Activated CD4-positive, alpha-beta T cell treated with anti-CD3 and anti-CD28 coated beads, Interleukin-2, amount 50 U/mL, for 48 hours (primary cell): ENCODE data around the gene BACH2.
A peak's percentile ranks its signal among the peaks of the same experiment; 100 is the strongest.
"Not testable (repeated sequence)": the region's sequence is repeated elsewhere in the genome, so short reads cannot be mapped to it uniquely, and the experiment has no call there.

Experiments
- DNase-seq, 2 experiments: peaks; one replicate each; pipeline ENCODE4 v3.0.0-alpha.2; 2020

Gene BACH2

DNA sequence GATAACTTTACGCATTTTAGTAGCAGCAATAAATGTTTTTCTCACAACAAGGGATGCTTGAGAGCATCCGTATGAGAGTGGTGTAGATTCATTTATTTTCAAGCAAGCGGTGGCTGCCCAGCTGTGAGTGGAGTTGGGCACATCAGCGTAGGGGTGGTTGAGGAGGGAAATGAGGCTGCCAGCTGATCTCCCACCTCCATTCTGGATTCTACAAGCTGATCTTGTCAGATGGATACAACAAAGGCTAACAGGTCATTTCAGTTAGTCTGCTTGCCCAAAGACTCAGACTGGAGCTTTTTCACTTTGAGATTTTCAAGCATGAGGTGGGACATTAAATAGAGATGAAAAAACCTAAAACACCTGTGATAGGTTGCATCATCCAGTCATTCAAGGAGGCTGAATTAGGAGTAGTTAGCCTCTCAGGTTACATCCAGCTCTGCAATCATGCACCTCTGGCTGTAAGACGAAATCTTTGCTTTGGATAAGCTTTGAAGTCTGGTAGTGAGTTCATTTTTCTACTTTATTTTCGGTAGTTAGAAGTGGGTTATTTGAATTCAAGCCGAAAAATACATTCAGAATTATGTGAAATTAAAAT, 1.9 kb upstream of the BACH2 start:
- DNase-seq = no peak

DNA sequence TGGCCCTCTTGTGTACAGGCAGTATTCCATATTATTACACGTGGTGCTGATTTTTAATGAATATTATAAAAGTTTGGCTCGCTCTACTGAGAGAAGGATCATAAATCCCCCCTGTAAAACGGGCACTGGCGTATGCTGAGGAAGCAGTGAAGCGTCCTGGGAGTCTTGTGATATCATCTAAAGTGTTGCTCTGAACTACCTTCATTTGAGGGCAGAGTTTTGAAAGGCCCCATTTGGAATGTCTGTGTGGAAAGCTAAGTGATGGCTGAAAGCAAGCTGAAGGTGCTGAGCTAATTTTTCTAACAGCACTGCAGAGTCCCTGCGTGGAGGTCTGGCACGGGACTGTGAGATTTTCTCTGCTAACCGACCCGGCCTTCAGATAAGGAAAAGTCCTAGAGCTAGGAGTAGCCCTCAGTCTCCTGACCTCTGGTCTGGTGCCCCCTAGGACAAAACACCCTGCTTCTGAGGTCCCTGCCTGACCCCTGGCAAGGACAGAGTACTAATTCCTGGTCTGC, 1.3 kb upstream of the BACH2 start:
- DNase-seq = no peak

DNA sequence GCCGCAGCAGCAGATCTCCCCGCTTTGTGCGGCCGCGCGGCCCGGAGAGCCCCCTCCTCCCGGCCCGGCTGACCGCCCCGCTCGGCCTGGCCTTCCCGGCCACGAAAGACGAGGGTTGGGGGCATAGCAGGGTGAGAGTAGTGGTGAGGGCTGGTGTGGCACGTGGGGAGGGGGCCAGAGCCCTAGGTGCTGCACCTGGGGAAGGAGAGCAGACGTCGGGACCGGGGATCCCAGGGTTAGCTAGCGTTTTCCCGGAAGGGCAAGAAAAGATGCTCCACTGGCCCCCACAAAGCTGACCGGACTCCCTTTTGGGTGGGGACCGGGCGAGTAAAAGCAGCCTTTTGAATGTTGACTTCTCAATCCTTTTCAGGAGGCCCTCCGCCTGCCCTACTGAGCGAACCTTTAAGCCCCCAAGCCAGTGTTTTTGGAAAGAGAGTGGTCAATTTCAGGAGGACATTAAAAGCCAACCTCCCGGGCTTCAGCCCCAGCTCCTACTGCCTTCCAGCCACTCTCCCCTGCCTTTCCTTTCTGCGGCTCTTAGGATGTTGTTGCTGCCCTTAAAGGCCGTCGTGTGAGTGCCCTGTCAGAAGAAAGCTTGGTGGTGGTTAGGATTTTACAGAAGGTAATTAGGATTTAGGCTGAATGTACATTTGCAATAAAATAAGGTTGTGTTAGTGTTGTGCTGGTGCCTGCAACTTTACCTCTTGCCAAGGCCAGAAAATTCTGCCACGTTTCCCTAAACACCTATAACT, 648 bp upstream of the BACH2 start:
- DNase-seq = no peak

DNA sequence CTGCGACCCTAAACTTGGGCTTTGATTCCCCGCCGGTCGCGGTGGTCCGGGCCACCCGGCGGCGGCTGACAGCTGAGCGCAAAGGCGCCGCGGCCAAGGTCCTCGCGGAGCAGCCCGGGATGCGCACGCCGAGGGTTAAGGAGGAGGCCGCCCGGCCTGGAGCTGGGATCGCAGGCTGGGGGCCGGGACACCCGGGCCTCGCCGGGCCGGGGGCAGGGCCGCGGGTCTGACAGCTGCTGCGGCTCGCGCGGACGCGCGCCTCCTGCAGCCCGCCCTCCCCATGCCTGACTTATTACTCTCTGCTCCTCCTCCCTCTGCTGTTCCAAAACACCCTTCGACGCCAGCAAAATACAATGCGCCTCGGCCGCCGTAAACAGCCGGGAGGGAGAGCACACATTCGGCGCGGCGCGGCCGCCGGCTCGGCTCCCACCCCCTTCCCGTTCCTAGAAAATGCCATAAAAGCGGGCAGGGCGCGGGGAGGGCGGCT, 746 bp downstream of the BACH2 start:
- peak; percentile 63 to 73 for DNase-seq

DNA sequence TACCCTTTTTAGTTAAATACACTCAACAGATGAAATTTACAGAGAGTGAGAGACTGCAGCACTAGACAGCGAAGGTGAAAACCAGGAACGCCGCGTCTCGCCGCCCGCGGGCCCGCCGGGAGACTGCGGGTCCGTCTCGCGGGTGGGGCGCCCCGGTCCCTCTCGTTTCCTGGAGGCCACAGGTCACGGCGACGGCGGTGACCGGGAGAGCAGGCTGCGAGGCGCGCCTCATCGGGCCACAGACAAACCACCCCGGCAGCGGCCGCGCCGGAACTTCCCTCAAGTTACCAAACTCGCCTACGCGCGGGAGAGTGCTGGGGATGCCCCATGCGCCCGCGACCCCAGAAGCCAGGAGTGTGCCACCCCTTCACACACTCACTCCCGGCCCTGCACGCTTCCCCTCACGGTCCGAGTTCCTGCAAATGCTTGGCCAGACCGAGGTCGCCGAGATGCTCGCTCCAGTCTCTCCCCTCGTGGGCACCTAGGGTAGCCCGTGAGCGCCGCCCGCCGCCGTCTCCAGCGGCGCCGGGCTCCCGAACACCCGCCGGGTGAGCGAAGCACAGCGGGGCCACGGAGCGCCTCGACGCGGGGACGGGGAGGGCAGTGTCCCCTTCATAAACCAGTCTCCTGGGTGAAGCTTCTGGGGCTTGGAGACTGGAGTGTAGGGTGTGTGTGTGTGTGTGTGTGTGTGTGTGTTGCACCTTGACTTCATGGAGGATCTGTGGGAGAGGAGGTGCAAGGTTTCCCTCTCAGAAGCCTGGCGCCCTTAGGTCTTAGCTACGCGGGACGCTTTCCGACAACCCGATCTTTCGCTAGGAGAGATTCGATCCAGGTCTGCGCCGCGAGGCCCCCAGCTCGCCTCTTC, 1.4 kb downstream of the BACH2 start:
- peak; percentile 78 to 84 for DNase-seq

DNA sequence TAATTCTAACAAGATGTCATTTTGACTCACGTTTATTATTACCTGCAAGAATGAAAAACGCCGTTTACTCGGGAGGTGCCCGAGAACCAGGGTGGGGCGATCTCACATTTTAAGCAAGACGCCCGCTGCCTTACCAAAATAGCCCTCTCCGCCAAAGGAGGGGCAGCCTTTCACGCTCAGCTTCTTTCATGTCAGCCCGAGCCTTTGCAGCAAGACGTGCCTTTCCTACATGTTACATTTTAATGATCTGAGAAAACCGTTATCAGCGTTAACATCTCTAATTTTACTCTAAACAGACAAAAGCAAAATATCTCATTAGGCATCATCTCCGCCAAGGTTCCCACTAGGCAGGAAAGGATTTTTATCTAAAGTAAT, 2.0 kb downstream of the BACH2 start:
- DNase-seq = peak; percentile 41 to 53

DNA sequence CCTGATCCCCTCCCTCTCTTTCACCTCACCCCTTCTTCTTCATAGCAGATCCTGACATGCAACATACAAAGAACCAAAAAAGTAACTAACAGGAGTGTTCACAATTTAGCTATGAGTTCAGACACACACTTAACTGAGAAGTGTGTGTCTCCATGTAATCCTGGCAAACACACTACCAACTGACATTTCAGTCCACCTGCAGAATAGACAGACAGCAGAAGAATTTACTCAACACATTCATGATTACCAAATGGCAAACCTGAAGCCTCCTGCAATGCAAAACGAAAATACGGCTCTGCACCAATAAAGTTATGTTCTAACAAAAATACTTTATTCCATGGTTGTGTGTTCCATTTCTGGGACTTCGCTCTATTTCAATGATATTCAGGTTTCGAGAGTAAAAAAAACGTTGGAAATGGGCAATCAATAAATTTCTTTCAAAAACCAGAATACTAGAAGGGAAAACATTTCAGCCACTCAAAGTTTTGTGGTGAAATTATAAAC, 2.6 kb downstream of the BACH2 start:
- no peak for DNase-seq

DNA sequence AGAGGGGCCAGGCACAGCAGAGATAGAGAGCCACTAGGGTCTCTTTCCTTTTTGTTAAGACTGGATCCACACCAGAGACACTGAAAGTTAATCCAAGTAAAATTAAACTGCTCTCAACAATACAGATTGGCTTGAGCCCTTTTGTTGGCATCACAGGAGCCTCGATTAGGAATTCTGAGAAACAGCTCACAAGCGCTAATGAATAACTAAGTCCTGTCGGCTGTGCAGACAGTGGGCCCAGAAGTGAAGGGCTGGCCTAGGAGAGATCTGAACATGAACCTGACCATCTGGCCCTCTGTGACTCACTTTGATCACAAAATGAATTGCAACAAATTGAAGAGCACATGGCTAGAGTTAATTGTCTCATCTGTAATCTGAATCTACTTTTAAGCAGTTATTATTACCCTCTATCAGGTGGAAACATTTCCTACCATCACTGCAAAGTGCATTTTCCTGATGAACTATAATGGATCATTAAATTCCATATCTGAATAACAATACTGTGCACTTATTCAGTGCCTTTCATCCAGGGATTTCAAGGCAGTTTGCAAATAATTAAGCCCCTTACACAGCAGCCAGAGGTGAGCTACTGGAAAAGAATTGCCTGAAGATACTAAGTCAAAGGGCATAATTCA, 3.2 kb downstream of the BACH2 start:
- DNase-seq = no peak

DNA sequence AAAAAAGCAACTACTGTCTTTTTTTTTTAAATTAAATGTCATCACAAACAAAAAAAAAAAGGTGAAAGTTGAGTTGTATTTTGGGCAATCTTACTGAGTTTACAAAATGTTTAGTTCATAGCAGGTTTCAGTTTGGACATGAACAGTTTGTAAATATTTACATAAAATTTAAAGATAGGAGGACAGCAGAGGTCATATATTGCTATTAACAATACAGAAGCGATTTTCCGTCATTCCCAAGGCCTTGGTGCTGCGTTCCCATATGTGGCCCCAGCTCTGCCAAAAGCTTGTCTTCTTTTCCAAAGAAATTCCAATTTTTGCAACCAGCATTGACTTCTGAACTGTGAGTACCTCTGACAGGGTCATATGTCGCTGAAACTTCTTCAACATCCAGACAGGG, 5.1 kb downstream of the BACH2 start:
- no peak for DNase-seq

DNA sequence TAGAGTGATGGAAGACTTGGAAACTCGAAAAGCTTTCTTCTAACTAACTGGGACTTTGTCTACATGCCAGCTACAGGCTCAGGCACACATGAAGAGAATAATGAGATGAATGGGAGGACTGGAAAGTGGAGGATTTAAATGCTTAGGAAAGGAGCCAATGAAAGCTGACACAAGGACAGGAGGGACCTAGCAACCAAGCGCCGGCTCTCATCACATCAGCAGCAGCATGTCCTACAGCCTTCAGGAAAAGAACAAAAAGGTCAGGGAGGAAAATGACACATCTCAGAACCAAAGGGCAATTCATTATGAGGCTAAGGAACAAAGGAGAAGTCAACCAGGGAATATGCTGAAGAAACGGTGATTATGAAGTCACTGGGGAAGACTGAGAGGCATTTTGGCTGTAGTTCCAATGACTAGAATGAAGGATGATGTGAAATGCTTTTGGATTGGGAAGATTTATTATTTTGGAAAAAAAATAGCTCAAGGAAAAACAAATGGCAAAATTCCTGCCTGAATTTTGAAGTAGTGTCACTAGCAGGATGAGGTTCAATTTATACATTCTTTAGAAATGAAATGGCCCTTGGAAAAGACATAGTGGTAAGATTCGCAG, 5.7 kb downstream of the BACH2 start:
- no peak for DNase-seq

DNA sequence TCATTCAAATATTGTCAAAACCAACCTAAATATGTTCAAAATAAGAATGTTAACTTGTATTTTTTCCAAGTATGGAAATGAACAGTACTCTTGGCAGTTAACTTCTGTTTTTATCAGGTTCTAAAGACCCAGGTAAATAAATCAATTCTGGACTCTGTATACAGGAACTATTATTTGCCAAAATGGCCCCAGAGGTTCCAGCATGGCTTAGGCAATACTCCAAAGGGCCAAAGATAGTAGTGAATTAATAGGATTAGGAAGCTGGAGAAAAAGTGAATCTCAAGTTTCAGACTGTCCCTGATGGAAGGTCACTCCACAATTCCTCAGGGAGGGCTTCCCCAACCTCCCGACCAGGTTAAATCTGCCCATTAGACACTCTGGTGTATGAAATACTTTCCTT, 6.7 kb downstream of the BACH2 start:
- DNase-seq = no peak

DNA sequence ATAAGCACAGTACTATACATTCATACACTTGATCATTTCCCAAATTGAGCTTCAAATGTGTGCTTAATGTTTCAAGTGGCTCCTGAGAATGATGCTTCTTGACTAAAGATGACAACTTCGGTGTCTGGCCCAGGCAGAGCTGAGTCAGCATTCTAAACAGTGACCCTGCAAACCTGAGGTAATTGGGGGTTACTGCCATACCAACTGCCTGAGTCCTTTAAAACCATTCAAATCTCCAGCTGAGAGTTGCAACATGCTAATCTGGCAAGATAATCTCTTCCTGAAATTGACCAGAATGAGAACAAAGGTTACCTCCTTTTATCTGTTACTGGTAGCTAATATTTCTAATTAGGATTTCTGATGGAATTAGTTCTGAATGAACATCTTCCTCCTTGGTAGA, 8.2 kb downstream of the BACH2 start:
- no peak for DNase-seq

DNA sequence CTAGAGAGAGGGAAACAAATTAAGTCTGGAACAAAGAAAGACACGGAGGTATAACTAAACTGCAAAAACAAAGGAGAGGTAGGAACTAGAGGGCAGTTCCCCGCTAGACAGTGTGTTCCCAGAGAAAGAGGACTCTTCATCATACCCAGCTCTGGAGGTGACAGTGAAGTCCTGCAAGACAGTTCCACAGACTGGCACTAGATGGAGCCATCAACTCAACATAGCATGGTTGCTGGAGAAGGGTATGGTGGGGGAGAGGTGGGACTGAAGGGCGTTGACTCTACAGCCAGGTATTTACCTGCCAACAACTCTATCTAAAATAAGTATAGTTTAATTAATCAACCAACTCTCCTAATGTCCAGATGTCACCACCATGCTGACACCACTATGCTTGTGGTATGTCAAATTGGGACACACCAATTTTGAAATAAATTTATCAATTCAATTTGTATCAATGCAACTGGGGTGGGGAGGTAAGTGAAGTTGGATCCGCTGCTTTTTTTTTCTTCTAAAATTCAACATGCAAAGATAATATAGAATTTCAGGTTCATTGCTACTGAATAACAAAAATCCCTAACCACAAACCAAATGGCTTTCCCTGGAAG, 9.7 kb downstream of the BACH2 start:
- peak; percentile 78 to 84 for DNase-seq

DNA sequence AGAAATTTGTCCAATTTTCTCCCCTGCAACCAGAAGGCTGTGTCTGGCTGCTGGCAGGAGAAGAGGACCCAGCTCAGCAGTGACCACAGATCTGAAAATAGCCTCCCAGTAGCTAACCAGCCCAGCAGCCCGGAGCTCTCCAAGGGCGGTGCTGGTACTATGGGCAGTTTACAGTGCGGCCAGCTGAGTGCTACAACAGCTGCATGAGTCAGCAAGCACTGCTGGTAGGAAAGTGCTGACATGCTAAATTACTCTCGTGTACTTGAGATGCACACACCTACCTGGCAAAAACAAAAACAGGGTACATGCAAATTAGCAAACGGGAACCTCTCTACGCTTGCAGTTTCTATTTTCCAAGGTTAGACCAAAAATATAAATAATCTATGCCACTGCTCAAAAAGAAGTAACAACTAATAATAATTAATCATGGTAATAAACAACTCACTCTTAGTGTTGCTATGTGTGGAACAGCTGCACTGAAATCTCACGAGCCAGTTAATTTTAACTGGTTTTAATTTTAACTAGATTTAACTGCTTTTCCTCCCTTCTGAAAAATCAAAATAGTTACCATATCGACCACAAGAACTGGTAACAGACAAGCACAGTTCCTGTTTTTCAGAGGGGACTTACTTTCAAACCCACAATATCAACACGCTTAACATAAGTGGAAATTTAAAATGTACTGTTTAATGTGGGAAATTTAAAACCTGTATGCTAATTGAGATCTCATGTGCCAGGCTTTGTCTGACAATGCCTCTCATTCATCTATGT, 10.8 kb downstream of the BACH2 start:
- peak; percentile 49 to 59 for DNase-seq

DNA sequence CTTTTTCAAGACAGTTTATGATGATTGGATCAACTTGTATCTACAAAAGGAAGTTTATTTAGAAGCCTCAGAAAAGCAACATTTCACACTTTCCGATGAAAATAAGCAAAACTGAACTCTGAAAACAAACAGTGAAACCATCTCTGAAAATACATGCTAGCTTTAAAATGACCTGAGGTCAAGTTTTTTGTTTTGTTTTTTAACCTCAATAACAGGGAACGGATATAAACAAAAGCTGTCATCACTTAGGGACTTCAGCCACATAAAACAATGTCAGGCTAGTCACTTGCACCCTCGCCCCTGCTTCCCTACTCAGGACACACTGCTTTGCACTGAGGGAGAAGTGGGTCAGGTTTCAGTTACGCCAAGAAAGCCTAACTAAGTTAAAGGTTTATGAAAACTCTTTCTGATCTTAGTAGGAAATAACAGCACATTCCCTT, 11.6 kb downstream of the BACH2 start:
- peak in 1 of 2 experiments; percentile 42 for DNase-seq

DNA sequence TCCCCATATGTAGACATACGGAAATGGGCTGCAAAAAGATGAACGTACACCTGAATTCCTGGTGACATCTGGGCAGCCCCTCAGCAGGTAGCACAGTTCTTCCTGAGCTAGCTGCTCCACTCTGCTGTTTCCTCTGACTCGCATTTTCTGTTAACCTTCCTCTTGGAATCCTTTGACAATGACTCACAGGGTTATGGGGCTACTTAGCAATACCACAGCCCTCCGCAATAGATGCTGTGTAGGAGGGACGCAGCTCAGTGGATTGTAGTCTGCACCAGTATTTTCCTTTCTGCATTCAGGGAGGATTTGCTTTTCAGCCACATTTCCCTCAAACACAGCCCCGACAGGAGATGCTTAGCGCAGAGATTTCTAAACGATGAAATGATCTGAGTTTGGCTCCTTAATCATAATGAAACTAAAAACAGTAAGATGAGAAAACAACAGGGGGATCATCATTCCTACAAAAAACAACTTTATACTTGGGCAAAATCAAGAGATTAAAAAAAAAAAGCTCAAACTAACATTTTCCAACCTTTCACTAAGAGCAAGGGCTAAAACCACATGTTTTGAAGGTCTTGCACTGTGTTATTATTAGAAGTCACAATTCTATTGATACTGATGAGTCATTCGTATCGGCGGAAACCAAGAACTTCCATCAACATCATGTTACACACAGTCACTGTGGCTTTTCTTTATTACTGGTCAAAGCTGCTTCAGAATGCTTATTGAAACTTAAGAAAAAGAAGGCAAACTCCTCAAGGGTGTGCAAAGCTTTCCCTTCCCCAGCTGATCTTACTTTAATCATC, 12.2 kb downstream of the BACH2 start:
- DNase-seq = peak; percentile 47 to 69

DNA sequence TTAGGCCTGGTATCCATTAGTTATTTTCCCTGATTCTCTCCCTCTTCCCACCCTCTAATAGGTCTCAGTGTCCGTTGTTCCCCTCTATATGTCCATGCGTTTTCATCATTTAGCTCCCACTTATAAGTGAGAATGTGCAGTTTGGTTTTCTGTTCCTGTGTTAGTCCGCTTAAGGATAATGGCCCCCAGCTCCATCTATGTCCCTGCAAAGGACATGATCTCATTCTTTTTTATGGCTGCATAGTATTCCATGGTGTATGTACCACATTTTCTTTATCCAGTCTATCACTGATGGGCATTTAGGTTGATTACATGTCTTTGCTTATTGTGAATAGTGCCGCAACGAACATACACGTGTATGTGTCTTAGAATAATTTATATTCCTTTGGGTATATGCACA, 14.4 kb downstream of the BACH2 start:
- DNase-seq = not testable (repeated sequence)

DNA sequence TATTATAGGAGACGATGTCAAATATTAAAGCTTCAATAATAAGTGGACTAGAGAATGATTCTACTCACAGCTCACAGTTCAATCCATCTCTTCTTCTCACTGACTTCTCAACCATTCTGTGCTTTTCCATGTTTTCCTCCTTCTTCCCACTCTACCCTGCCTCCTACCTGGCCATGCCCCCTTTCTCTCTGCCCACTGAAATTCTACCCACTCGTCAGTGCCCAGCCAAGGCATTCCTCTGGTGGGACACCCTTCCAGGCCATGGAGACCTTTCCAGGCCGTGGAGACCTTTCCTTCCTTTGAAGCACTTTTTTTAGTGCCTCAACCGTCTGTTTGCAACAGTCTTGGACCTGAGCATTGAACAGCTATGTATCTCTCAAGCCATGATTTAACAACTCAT, 18.5 kb downstream of the BACH2 start:
- DNase-seq = no peak

DNA sequence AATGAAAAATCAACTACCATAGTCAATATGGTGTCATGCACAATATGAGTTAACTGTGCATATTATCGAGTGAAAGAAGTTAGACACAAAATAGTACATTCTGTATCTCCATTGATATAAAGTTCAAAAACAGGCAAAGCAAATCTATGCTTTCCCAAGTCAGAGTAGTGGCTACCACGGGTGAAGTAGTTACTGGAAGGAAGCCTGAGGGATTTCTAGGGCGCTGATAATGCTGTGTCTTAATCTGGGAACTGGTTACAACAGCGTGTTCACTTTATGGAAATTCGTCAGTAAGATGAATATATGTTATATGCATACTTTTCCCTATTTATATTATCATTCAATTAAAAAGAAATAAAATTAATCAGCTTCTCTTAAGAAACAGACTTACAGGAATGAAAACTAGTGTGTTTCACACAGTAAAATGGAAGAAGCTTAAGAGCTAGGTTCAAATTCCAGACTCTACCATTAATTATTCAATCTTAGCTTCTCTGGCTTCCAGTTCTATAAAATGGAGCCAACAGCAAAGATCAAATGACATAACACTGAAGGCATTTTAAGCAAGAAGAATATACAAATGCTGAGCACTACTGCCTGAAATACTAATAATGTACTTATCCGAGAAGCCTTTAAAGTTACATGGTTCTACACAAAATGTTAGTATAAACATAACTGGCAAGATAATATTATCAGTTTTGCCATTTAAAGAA, 19.2 kb downstream of the BACH2 start:
- no peak for DNase-seq
